Neural progenitor cell (in vitro differentiated cells): ENCODE measurements around the gene PRPH.

ENCODE experiments used
- CTCF ChIP-seq: fragments of 200-600 bp; sonication (generic); IDR thresholded peaks from 2 replicates; pipeline ENCODE4 v1.5.1; 2017; ENCODE audit warnings: antibody characterized with exemption, mild to moderate bottlenecking
- EZH2 ChIP-seq: fragments of 200-600 bp; sonication (generic); IDR thresholded peaks from 2 replicates; pipeline ENCODE4 v1.6.1; 2017; ENCODE audit warnings: antibody characterized with exemption, mild to moderate bottlenecking, moderate library complexity

- TF ChIP-seq CTCF (peak; percentile 73), EZH2 (no peak)
Observed at GRCh38 chr12:49296034-49296835, 1.3 kb downstream of the PRPH start.
